Measurements from ENCODE around the gene SV2B.

Gene SV2B

GRCh38 chr15:91243826-91244225 lies 143.8 kb downstream of the SV2B start:
- DNase-seq = no peak

DNA sequence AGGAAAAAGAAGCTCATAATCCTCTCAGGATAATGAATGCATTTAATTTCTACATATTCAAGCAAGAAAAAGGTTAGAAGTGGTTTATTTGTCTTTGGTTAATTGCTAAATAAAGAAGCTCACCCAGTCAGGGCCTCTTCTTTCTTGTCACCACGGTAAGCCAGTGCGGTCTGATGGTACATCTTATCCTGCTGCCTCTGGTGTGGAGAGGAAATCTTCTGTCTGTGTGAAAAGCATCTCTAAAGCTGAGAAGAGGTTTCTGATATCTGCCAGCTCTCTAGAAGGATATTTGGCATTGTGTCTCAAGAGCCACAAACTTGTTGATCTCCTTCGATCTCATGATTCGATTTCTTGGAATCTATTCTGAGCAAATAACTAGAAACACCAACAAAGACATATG lies 144.9 kb downstream of the SV2B start:
- no peak for DNase-seq

DNA sequence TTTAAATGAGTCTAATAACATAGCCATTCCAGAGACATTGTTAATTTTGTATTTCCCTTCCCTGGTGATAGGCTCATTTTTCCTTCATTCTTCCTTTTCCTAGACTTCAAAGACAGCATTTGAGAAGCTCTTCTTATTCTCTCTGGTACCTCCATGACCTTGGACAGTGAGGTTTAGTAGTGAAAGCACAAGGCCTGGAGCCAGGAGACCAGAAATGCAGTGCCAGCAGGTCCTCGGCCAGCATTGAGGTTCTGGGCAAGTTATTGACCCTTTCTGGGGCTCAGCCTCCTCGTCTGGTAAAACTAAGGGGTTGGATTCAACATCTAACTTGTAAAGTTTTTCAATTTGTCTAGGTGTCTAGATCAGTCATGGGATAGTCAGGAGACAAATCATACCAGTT lies 146.9 kb downstream of the SV2B start:
- DNase-seq = no peak

- no peak for DNase-seq
These were observed 149.5 kb downstream of the SV2B start for GRCh38 chr15:91249591-91249990.

- no peak for DNase-seq
These were observed 152.3 kb downstream of the SV2B start for GRCh38 chr15:91252322-91252721.

GRCh38 chr15:91252756-91253155 lies 152.7 kb downstream of the SV2B start:
- DNase-seq = no peak

- DNase-seq = no peak
These were observed 153.5 kb downstream of the SV2B start for GRCh38 chr15:91253605-91254004.

DNA sequence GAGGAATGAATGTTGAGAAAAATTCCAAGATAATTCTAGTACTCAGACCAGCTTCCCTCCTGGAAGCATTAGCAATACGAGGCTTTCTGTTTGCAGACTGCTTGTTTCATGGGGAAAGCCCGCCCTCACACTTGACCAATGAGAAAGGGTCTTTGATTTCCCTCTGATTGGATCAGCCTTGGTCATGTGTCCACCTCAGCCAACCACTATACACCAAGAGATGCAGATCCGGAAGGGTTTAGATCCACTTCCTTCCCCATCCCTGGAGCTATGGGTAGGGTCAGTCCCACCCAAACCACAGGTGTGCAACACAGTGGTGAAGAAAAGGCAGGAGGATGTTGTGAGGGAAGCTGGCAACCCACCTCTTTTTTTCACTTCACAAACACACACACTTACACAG lies 154.7 kb downstream of the SV2B start:
- DNase-seq = no peak

DNA sequence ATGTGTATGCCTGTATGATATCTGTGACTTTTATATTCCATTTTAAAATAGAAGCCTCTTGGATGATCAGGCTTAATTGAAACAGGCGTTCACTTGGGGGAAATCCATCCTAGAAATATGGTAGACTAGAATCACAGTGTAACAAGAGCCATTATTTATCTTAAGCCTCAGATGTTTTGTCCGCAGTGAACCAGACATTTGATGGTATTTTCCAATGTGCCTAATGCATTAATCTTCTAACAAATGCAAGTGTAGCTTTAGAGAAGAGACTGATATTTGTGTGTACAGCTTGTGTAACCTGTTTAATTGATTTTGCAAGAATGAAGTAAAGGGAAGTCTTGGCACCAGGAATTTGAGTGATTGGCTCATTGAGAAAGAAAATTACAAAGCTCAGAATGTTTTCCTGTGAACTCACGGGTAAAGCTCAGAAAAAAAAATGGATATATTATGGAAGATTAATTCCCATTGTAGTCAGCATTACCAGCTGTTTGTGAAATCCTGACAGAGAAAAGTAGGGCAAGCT lies 155.7 kb downstream of the SV2B start:
- DNase-seq = no peak

GRCh38 chr15:91257746-91258414 lies 157.8 kb downstream of the SV2B start:
- no peak for DNase-seq

- peak; percentile 3 for DNase-seq
These were observed 158.3 kb downstream of the SV2B start for GRCh38 chr15:91258415-91258759.

- no peak for DNase-seq
These were observed 159.0 kb downstream of the SV2B start for GRCh38 chr15:91259077-91259476.

- no peak for DNase-seq
These were observed 161.3 kb downstream of the SV2B start for GRCh38 chr15:91261345-91261744.

GRCh38 chr15:91263632-91264531 lies 163.8 kb downstream of the SV2B start:
- DNase-seq = no peak

DNA sequence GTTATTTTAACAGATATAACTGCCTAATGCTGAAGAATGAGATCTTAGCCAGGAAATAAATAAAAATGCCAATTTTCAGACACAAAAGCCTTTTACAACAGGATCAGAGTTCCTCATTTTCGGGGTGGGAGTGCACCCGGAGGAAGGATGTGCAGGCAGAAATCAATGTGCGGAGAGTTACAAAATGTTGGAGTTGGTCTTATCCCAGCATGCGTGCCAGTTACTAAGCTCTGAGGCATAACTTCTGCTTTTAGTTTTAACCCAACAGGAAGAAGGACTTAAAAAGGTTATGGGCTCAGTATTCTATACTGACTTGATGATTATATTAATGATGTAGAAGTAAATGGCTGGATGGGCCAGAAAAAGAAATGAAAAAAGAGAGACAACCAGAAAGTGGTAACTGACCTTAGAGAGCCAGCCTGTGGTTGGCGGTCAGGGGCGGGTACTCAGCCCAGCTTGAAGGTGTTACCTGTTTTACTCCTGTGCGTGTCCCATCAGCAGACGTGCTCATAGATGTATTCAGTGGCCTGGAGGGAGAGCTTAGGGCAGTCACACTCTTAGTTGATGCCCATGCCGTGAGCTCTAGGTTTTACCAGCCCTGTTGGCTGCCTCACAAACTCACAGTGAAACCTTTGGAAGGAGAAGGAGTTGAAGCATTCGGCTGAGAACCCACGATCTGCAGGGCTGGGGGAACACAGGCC lies 164.7 kb downstream of the SV2B start:
- peak; percentile 28 for DNase-seq

GRCh38 chr15:91265416-91265940 lies 165.4 kb downstream of the SV2B start:
- no peak for DNase-seq

GRCh38 chr15:91268510-91268909 lies 168.5 kb downstream of the SV2B start:
- peak; percentile 31 for DNase-seq

DNA sequence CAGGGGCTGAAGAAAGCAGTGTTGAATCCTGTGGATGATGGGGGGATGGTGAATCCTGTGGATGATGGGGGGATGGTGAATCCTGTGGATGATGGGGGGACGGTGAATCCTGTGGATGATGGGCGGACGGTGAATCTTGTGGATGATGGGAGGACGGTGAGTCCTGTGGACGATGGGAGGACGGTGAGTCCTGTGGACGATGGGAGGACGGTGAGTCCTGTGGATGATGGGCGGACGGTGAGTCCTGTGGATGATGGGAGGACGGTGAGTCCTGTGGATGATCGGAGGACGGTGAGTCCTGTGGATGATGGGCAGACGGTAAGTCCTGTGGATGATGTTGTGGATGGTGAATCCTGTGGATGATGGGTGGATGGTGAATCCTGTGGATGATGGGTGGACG lies 170.7 kb downstream of the SV2B start:
- DNase-seq = no peak

GRCh38 chr15:91271565-91272153 lies 171.6 kb downstream of the SV2B start:
- DNase-seq = peak; percentile 83

DNA sequence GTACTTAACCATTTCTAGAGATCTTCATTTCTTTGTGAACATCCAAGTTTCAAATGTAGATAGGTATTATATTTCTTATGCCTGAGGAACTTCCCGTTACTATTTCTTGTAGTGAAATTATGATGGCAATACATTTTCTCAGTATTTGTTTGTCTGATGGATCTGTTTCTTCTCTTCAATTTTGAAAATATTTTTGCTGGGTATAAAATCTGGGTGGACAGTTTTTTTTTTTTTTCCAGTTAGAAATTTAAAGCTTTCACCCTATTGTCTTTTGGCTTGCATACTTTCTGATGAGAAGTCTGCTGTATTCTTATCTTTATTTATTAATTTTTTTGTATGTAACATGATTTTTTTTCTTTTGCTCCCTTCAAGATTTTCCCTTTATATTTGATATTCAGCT lies 175.8 kb downstream of the SV2B start:
- DNase-seq = no peak

DNA sequence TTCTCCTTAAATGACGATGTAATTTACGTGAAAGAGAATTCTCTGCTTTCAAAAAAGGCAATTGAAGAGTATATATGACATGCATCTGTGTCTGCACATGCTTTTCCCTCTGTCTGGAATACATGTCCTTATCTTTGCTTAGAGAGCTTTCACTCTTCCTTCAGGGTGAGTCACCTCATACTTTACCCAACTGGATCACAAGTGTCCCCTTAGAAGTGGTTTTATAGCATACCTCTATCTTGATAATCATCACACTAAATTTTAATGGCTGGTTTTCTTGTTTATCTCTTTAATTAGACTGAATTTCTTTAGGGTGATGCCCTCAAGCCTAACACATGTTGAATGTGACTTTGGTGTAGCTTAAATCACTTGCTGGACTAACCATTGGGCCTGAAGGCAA lies 178.9 kb downstream of the SV2B start:
- no peak for DNase-seq

GRCh38 chr15:91279486-91279885 lies 179.4 kb downstream of the SV2B start:
- DNase-seq = no peak

DNA sequence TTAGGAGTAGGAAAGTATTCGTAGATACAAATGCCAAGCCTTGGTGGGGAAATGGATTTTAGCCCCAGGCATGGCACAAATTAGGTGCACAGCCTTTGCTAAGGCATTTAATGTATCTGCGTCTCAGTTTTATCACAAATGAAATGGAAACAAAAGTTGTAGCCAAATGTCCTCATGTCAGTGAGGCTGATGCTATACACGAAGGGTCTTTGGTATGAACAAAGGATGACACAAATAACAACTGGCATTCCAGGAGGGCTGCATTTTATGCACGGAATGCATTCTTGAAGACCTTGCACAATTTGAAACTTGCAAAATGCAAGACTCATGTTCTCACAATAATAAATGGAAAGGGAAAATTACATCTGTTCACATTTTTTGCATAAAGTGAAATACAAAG lies 181.9 kb downstream of the SV2B start:
- DNase-seq = no peak

Data from OCI-M1 (cell line).